Measurements from ENCODE around the gene DNAJC27. TPM values are rescaled to one million over a fixed set of nuclear protein-coding genes. Genes with fewer than 3 reads are reported as not detected.

The DNAJC27 gene
- total RNA-seq, 2 donors from 2014 or later: 7.4 to 9.8 TPM

DNA sequence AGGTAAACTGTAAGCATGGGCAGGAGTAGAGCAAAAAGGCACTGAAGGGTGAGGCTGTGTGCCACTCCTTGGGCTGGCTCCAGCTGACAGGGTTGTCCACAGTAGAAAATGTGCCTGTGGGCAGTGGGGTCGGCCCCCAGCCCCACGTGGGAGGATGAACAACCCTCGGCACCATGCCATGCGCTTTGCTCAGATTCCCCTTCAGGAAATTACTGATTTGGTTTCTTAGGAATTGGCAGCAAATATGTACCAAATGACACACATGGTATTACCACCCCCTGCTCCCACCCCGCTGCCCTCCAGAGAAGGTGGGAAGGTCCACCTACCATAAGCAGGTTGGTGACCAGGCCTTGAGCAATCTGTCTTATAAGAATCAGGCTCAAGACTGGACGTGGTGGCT is 65.3 kb downstream of the DNAJC27 start:
- no peaks in the 10 kb centered on the region for H3K9me3 Mint-ChIP-seq
- peaks cover 6% of the 10 kb centered on the region for H3K4me1 Mint-ChIP-seq (ENCODE audit: low read depth)
- DNase-seq (no peak), ATAC-seq (replicated peaks in 1 of 2) (no peak)
- no peak overlapping the region for H3K4me3 Mint-ChIP-seq
- H3K27ac Mint-ChIP-seq: no peak overlapping the region
- no peaks in the 10 kb centered on the region for H3K27me3 Mint-ChIP-seq (ENCODE audit: low read depth)
- peaks cover 9 to 25% of the 10 kb centered on the region in 2 donors for H3K36me3 Mint-ChIP-seq (ENCODE audit: insufficient read depth in 2 of 2)

DNA sequence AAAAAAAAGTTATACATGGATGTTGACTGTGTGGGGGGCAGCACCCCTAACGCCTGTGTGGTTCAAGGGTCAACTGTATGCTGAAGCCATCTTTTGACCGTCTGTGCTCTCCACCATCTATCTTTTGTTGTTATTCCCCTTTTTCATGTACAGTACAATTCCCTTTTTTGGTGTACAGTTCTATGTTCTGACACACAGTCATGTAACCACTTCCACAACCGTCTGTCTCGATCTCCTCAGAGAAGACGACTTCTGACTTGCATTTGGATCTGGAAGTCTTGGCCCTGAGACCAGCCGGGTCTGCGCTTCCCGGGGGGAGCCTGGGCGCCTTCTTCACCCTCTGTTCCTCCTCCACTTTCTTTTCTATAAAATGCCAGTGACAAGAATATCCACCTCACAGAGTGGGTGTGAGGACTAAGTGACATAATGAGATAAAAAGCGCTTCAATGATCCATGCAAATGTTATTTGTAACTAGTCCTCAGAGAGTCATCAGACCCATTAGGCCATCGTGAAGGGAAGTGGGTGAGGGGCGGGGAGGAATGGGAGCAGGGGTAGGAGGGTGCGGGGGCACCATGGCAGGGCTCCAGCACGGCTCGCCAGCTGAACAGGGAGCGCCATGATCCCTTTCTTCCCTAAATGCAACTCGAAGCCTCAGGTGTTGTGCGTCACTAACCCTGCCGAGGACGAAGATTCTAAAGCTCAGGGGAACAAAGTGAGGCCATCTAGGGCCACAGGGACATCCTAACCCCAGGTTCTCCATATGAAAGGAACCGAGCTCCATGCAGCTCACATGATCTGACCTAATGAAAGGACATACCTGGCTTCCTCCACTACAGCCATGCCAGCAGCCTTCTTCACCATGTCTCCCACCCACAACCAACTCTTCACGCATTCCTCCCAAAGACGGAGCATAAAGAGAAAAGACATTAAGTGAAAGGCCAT is 68.3 kb downstream of the DNAJC27 start:
- Mint-ChIP-seq H3K27me3 (ENCODE audit: low read depth) (no peaks in the 10 kb centered on the region), H3K4me3 (no peak overlapping the region), H3K36me3 (ENCODE audit: insufficient read depth in 2 of 2) (peaks cover 9 to 19% of the 10 kb centered on the region in 2 donors), H3K4me1 (ENCODE audit: low read depth) (peaks cover 6% of the 10 kb centered on the region), H3K9me3 (no peaks in the 10 kb centered on the region), H3K27ac (no peak overlapping the region)
- ATAC-seq (replicated peaks in 1 of 2) (no peak), DNase-seq (no peak)

DNA sequence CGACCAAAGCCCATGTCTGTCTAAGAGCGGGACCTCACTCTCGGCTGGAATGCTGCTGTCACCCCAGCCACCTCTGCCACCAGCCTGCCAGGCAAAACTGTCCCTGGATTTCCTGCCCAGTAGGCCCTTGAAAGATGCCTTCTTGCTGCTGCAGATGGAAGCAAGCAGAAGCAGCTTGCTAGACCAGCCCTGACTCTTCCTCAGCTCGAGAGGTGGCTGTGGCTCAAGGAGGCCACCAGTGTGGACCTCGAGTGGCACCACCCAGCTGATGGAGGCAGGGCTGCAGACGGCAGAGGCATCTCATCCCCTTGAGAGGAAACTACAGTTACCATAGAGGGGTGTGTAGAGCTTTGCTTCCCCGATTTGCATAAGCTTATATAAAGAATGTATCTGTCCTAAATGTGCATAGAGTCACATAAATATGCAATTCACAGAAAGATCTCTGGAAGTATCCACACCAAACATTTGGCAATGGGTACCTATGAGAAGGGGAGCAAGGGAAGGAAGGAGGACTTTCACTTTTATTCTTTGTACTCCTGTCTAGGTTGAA is 72.3 kb downstream of the DNAJC27 start:
- Mint-ChIP-seq H3K4me1 (ENCODE audit: low read depth) (no peaks in the 10 kb centered on the region), H3K4me3 (no peak overlapping the region), H3K27me3 (ENCODE audit: low read depth) (no peaks in the 10 kb centered on the region), H3K27ac (no peak overlapping the region), H3K36me3 (ENCODE audit: insufficient read depth in 2 of 2) (peaks cover 33 to 50% of the 10 kb centered on the region in 2 donors), H3K9me3 (peaks cover 16 to 20% of the 10 kb centered on the region in 2 donors)
- ATAC-seq (replicated peaks in 1 of 2) (no peak), DNase-seq (no peak)

DNA sequence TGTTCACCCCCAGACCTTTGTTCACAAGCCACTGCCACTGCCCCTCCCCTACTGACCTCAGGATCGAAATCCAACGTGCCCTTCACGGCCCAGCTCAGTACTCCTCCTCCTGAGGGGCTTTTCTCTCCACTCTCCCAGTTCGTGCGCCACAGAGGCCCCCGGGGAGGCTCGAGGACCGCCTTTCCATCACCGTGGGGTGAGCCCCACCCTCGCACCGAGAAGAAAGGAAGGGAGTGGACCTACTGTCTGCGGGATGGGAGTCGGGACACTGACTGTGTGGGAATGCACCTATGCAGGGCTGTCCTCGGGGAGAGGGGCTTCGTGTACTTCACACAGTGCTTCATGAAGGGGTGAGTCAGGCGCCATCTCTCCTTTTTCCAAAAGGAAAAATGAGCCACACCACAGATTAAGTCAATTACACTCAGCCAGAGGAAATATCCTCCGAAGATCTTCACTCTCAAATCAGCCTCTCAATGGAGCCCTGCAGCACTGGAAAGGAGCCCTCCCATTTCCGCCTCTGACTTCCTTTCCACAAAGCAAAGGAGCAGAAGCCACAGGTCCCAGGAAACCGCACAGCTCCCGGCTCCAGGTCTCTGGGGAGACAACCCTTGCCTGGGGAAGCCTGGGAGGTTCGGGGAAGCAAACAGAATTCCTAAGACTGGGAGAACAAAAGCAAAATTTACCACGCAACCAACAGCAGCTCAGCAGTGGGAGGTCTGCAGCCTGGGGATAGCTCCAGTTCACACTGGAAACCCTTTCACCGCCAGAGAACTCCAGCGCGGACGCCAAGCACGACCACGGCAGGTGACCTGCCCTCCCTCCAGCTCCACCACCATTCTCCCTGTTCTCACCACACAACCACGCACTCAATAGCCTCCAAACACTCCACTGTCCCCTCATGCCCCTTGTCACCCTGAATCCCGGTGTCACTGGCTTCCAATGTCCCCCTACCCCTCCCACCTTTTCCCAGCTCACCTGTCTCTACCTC is 73.3 kb downstream of the DNAJC27 start:
- Mint-ChIP-seq H3K9me3 (peaks cover 20 to 25% of the 10 kb centered on the region in 2 donors), H3K27me3 (ENCODE audit: low read depth) (no peaks in the 10 kb centered on the region), H3K4me1 (ENCODE audit: low read depth) (no peaks in the 10 kb centered on the region), H3K4me3 (no peak overlapping the region), H3K36me3 (ENCODE audit: insufficient read depth in 2 of 2) (peaks cover 35 to 56% of the 10 kb centered on the region in 2 donors), H3K27ac (no peak overlapping the region)
- no peak for DNase-seq
- no peak for ATAC-seq (replicated peaks in 1 of 2)

DNA sequence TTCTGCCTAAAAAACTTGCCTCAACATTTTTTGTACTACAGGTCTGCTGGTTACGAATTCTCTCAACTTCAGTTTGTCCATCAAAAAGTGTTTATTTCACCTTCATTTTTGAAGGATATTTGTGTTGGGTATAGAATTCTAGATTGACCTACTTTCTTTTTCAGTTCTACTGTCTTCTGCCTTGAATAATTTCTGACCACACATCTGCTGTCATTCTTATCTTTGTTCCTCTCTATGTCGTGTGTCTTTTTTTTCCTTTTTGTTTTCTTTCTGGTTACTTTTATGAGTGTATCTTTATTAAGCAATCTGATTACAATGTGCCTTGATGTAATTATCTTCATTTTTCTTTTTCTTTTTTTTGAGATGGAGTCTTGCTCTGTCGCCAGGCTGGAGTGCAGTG is 77.0 kb downstream of the DNAJC27 start:
- H3K9me3 Mint-ChIP-seq: peaks cover 20 to 25% of the 10 kb centered on the region in 2 donors
- H3K4me1 Mint-ChIP-seq (ENCODE audit: low read depth): no peaks in the 10 kb centered on the region
- H3K4me3 Mint-ChIP-seq: no peak overlapping the region
- H3K36me3 Mint-ChIP-seq (ENCODE audit: insufficient read depth in 2 of 2): peaks cover 29 to 59% of the 10 kb centered on the region in 2 donors
- ATAC-seq (replicated peaks in 1 of 2) (no peak), DNase-seq (no peak)
- no peak overlapping the region for H3K27ac Mint-ChIP-seq
- H3K27me3 Mint-ChIP-seq (ENCODE audit: low read depth): no peaks in the 10 kb centered on the region

DNA sequence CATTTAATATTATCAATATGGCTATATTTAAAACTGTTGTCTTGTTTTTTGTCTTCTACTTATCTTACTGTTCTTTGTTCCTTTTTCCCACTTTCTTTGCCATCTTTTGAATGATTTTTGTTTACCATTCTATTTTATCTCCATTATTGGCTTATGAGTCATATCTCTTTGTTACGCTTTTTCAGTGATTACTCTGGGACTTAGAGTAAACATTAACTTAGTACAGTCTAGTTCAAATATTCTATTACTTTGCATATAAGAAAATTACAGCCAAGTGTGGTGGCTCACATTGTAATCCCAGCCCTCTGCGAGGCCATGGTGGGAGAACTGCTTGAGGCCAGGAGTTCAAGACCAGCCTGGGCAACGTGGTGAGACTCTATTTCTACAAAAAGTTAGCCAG is 77.8 kb downstream of the DNAJC27 start:
- peaks cover 29 to 59% of the 10 kb centered on the region in 2 donors for H3K36me3 Mint-ChIP-seq (ENCODE audit: insufficient read depth in 2 of 2)

More for the DNA sequence above, 77.8 kb downstream of the DNAJC27 start:
- Mint-ChIP-seq H3K4me1 (ENCODE audit: low read depth) (no peaks in the 10 kb centered on the region), H3K4me3 (no peak overlapping the region), H3K27me3 (ENCODE audit: low read depth) (no peaks in the 10 kb centered on the region), H3K27ac (no peak overlapping the region), H3K9me3 (peaks cover 20 to 25% of the 10 kb centered on the region in 2 donors)
- no peak for ATAC-seq (replicated peaks in 1 of 2)
- DNase-seq: no peak

Other genes starting within 250 kb of the DNAJC27 start
- 10 to 100 TPM; 25.5 to 29.3 TPM for gene PTRHD1, start 178.6 kb downstream of the DNAJC27 start, total RNA-seq
- gene CENPO, start 178.5 kb downstream of the DNAJC27 start, total RNA-seq: 10 to 100 TPM; 38.6 to 44.1 TPM
- 10 to 100 TPM; 55.5 to 63.4 TPM for gene ADCY3, start 51.7 kb downstream of the DNAJC27 start, total RNA-seq
- gene EFR3B, start 70.1 kb upstream of the DNAJC27 start, total RNA-seq: under 1 TPM; 0.60 to 0.93 TPM
- 10 to 100 TPM in 1 of 2 donors, 1 to 10 TPM in 1; 8.0 to 12.5 TPM for gene POMC, start 196.6 kb upstream of the DNAJC27 start, total RNA-seq

Data from activated T-cell treated with anti-CD3 and anti-CD28 coated beads, Interleukin-2, amount 50 U/mL, for 72 hours (primary cell).